ENCODE measurements around the gene LSP1. TPM values are rescaled to one million over a fixed set of nuclear protein-coding genes. Genes with fewer than 3 reads are reported as not detected.

The LSP1 gene
- total RNA-seq, 4 donors from 2014 or later = 12.3 to 69.6 (median 23.2) TPM

DNA sequence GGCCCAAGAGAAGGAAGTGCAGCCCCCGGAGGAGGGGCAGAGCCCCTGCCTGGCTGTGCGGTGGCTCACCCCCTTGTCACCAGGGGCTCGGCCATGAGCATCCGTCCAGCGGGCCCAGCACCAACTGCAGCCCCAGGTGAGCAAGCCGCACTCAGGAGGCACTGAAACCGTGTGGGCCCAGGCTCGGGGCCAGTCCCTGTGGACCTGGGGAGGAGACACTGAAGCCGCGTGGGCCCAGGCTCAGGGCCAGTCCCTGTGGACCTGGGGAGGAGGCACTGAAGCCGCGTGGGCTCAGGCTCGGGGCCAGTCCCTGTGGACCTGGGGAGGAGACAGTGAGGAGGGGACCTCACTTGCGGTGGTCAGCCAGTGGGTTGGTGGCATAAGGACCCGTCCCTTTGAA, 13.9 kb downstream of the LSP1 start:
- DNase-seq = no peak
- H3K27me3 ChIP-seq = no peaks in the 10 kb centered on the region
- TF ChIP-seq POLR2AphosphoS5 (IDR thresholded peaks at IDR 0.05) = no peak
- TF ChIP-seq, protein P1, sequence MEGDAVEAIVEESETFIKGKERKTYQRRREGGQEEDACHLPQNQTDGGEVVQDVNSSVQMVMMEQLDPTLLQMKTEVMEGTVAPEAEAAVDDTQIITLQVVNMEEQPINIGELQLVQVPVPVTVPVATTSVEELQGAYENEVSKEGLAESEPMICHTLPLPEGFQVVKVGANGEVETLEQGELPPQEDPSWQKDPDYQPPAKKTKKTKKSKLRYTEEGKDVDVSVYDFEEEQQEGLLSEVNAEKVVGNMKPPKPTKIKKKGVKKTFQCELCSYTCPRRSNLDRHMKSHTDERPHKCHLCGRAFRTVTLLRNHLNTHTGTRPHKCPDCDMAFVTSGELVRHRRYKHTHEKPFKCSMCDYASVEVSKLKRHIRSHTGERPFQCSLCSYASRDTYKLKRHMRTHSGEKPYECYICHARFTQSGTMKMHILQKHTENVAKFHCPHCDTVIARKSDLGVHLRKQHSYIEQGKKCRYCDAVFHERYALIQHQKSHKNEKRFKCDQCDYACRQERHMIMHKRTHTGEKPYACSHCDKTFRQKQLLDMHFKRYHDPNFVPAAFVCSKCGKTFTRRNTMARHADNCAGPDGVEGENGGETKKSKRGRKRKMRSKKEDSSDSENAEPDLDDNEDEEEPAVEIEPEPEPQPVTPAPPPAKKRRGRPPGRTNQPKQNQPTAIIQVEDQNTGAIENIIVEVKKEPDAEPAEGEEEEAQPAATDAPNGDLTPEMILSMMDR (IDR thresholded peaks at IDR 0.05) = no peak
- no peak for TF ChIP-seq POLR2A (IDR thresholded peaks at IDR 0.05)
- TF ChIP-seq EP300 (IDR thresholded peaks at IDR 0.05; ENCODE audit: low read depth) = no peak
- H3K27ac ChIP-seq = no peak overlapping the region
- WGBS, 2 donors (ENCODE audit: low coverage in 1 of 2) = 77% methylated on average over 12 of the region's 15 CpGs; no CpG with 5 or more reads in 1 of the 2 donors
- in situ Hi-C loops (cut with MboI; ENCODE audit: low pct_ligation_motif_present in 1 of 4, low pct_unique_long_range_greater_than_20kb in 1 of 4, low sequenced_read_pairs in 3 of 4) = no loop called here
- no peaks in the 10 kb centered on the region for H3K36me3 ChIP-seq
- intact Hi-C loops (cut with DNase I; ENCODE audit: low total_unique reads) = no loop called here
- H3K9me3 ChIP-seq = no peaks in the 10 kb centered on the region
- no peak overlapping the region for H3K4me3 ChIP-seq
- peaks cover 25 to 52% (median 35%) of the 10 kb centered on the region in 4 donors for H3K4me1 ChIP-seq

DNA sequence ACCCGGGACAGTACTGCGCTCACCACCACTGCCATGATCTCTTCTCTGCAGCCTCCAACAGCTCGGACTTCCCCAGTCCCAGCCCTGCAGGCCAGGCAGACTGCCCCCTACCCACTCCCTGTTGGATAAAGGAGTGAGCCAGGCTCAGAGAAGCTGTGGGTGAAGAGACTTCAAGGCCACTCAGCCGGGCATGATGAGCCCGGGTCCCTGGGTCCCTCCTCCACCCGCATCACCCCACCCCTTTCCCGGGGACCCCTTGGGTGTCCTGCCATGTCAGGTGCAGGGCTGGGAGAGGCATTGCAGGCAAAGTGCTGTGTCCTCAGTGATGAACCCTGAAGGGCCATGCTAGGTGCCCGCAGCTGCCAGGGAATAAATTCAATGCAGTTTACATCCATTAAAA, 14.5 kb downstream of the LSP1 start:
- Histone ChIP-seq H3K27ac (peak overlapping the region in 1 of 4 donors; percentile 69), H3K9me3 (no peaks in the 10 kb centered on the region), H3K4me3 (no peak overlapping the region), H3K4me1 (peaks cover 25 to 52% (median 35%) of the 10 kb centered on the region in 4 donors), H3K27me3 (no peaks in the 10 kb centered on the region), H3K36me3 (no peaks in the 10 kb centered on the region)
- intact Hi-C loops (cut with DNase I; ENCODE audit: low total_unique reads) (no loop called here), in situ Hi-C loops (cut with MboI; ENCODE audit: low pct_ligation_motif_present in 1 of 4, low pct_unique_long_range_greater_than_20kb in 1 of 4, low sequenced_read_pairs in 3 of 4) (no loop called here)
- TF ChIP-seq POLR2AphosphoS5 (IDR thresholded peaks at IDR 0.05) (no peak), POLR2A (IDR thresholded peaks at IDR 0.05) (no peak), EP300 (IDR thresholded peaks at IDR 0.05; ENCODE audit: low read depth) (no peak)
- TF ChIP-seq, protein P1 (IDR thresholded peaks at IDR 0.05) = no peak
- WGBS, 2 donors (ENCODE audit: low coverage in 1 of 2) = 54% methylated on average over 8 of the region's 8 CpGs; no CpG with 5 or more reads in 1 of the 2 donors
- DNase-seq = no peak

DNA sequence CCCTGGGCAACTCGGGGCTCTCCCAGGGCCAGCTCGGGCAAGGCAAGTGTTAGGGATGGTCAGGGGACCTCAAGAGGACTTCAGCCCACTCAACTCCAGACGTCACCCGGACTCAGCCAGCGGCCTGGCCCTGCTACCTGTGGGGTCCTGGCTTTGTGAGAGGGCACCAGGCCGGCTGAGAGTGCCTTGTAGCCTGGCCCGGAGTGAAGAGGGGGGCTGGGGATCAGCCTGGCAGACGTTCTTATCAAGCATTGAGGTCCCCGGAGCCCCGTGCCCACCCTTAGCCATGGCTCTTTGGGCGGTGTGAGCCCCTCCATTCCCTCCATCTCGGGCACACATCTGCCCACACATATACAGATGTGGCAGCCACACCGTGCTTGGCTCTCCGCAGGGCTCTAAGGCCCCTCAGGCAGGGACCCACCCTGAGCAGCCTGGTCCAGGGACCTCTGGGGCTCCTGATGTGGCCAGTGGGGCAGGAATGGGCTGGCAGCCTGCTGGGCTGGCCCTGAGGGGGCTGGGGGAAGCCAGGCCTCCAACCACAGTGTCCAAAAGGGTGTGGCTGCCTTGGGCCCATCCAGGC, 15.3 kb downstream of the LSP1 start:
- TF ChIP-seq, protein P1 (IDR thresholded peaks at IDR 0.05) = no peak
- TF ChIP-seq POLR2A (IDR thresholded peaks at IDR 0.05) = no peak
- TF ChIP-seq EP300 (IDR thresholded peaks at IDR 0.05; ENCODE audit: low read depth) = no peak
- TF ChIP-seq POLR2AphosphoS5 (IDR thresholded peaks at IDR 0.05) = no peak
- no peak for DNase-seq
- intact Hi-C loops (cut with DNase I; ENCODE audit: low total_unique reads) = no loop called here
- no peaks in the 10 kb centered on the region for H3K36me3 ChIP-seq
- WGBS, 2 donors (ENCODE audit: low coverage in 1 of 2) = 84% methylated on average over 12 of the region's 14 CpGs; no CpG with 5 or more reads in 1 of the 2 donors
- no peaks in the 10 kb centered on the region for H3K27me3 ChIP-seq
- no peaks in the 10 kb centered on the region for H3K9me3 ChIP-seq
- in situ Hi-C loops (cut with MboI; ENCODE audit: low pct_ligation_motif_present in 1 of 4, low pct_unique_long_range_greater_than_20kb in 1 of 4, low sequenced_read_pairs in 3 of 4) = no loop called here
- H3K27ac ChIP-seq = peak overlapping the region; percentile 62 to 71 (median 70)
- peaks cover 21 to 50% (median 33%) of the 10 kb centered on the region in 4 donors for H3K4me1 ChIP-seq
- peak overlapping the region in 2 of 4 donors; percentile 27 to 28 for H3K4me3 ChIP-seq

DNA sequence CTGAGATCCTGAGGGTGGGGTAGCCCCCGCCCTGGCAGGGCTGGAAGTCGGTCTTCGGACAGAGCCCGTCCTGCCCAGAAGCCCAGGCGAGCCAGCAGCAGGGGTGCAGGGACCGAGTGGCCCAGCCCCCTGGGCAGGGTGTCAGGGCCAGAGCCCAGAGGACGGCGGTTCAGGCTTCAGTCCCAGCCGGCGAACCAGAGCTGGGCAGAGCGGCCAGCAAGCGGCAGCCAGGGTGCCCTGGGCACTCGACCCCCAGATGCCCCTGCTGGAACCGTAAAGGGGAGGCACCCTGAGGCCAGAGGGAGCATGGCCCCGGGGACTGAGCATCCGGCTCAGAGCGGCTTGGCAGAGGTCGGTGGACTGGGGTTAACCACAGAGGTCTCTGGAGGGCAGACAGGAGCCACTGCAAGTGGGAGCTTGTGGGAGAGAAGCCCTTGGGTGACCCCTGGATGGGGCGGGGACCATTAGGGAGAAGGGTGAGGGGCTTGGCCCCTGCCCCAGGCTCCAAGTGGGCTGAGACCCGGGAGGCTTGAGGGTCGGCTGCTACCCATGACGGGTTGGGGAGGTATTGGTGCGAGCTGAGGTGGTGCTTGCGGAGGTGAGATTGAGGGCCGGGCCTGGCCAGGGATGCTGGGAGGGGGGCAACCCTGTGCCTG, 15.9 kb downstream of the LSP1 start:
- Histone ChIP-seq H3K9me3 (no peaks in the 10 kb centered on the region), H3K4me3 (peak overlapping the region in 2 of 4 donors; percentile 27 to 28), H3K4me1 (peaks cover 18 to 44% (median 29%) of the 10 kb centered on the region in 4 donors), H3K27ac (peak overlapping the region; percentile 62 to 71 (median 70)), H3K36me3 (no peaks in the 10 kb centered on the region), H3K27me3 (no peaks in the 10 kb centered on the region)
- in situ Hi-C loops (cut with MboI; ENCODE audit: low pct_ligation_motif_present in 1 of 4, low pct_unique_long_range_greater_than_20kb in 1 of 4, low sequenced_read_pairs in 3 of 4) = no loop called here
- 63% methylated on average over 15 of the region's 25 CpGs; no CpG with 5 or more reads in 1 of the 2 donors for WGBS, 2 donors (ENCODE audit: low coverage in 1 of 2)
- TF ChIP-seq POLR2AphosphoS5 (IDR thresholded peaks at IDR 0.05) (no peak), EP300 (IDR thresholded peaks at IDR 0.05; ENCODE audit: low read depth) (no peak)
- no peak for DNase-seq
- intact Hi-C loops (cut with DNase I; ENCODE audit: low total_unique reads) = no loop called here

All from transverse colon (tissue), 4 donors.